ENCODE data around the gene ADRB1. TPM values are rescaled to one million over a fixed set of nuclear protein-coding genes. Genes with fewer than 3 reads are reported as not detected.

Gene ADRB1
- total RNA-seq, 5 donors from 2014 or later (not counting 1 experiment from before 2014, with no cell fraction given), result 0.09 to 0.90 (median 0.30) TPM

GRCh38 chr10:114017873-114018272, 25.8 kb upstream of the ADRB1 start:
- DNase-seq (no peak), ATAC-seq (replicated peaks in 1 of 4) (no peak)
- H3K9me3 Mint-ChIP-seq, result peaks cover 5 to 11% (median 7%) of the 10 kb centered on the region in 3 donors
- Histone ChIP-seq H3K27ac (ENCODE audit: low read length) (no peak overlapping the region), H3K4me3 (ENCODE audit: control insufficient read depth in 1 of 2, extremely low read depth in 1 of 2, low read length in 1 of 2) (no peak overlapping the region), H3K9me3 (no peaks in the 10 kb centered on the region), H3K4me1 (ENCODE audit: control insufficient read depth in 1 of 2, extremely low read depth in 1 of 2, insufficient read depth in 2 of 2, low read length in 2 of 2) (no peaks in the 10 kb centered on the region), H3K27me3 (replicated peaks in 1 of 2; ENCODE audit: control insufficient read depth in 2 of 2, extremely low read depth in 1 of 2, insufficient read depth in 2 of 2, low read length in 1 of 2) (peaks cover 0 to 1% of the 10 kb centered on the region in 2 experiments), H3K36me3 (ENCODE audit: control insufficient read depth in 2 of 2, extremely low read depth in 1 of 2, insufficient read depth in 1 of 2, low read length in 1 of 2) (no peaks in the 10 kb centered on the region)
- H3K27ac Mint-ChIP-seq, result no peak overlapping the region
- no peaks in the 10 kb centered on the region for H3K36me3 Mint-ChIP-seq
- ChIA-PET POLR2A (no interaction called here), CTCF (interaction anchor here in 1 of 2 donors (0.5 to 0.6 kb wide), 2 partner anchors 13 to 529 kb away, joined by 3 to 4 read pairs; no protein-coding TSS in a partner anchor)
- no peak overlapping the region for H3K4me3 Mint-ChIP-seq
- WGBS (ENCODE audit: insufficient coverage), result 40% methylated on average over 4 of the region's 5 CpGs
- peaks cover 16 to 27% of the 10 kb centered on the region in 2 donors for H3K27me3 Mint-ChIP-seq
- H3K4me1 Mint-ChIP-seq, result no peaks in the 10 kb centered on the region

GRCh38 chr10:114019226-114019625, 24.4 kb upstream of the ADRB1 start:
- WGBS (ENCODE audit: insufficient coverage), result 86% methylated on average over 1 of the region's 4 CpGs
- Histone ChIP-seq H3K27me3 (replicated peaks in 1 of 2; ENCODE audit: control insufficient read depth in 2 of 2, extremely low read depth in 1 of 2, insufficient read depth in 2 of 2, low read length in 1 of 2) (no peaks in the 10 kb centered on the region), H3K9me3 (no peaks in the 10 kb centered on the region), H3K36me3 (ENCODE audit: control insufficient read depth in 2 of 2, extremely low read depth in 1 of 2, insufficient read depth in 1 of 2, low read length in 1 of 2) (no peaks in the 10 kb centered on the region), H3K27ac (ENCODE audit: low read length) (no peak overlapping the region), H3K4me1 (ENCODE audit: control insufficient read depth in 1 of 2, extremely low read depth in 1 of 2, insufficient read depth in 2 of 2, low read length in 2 of 2) (no peaks in the 10 kb centered on the region), H3K4me3 (ENCODE audit: control insufficient read depth in 1 of 2, extremely low read depth in 1 of 2, low read length in 1 of 2) (no peak overlapping the region)
- no peaks in the 10 kb centered on the region for H3K36me3 Mint-ChIP-seq
- ATAC-seq (replicated peaks in 1 of 4) (no peak), DNase-seq (no peak)
- ChIA-PET POLR2A (no interaction called here), CTCF (no interaction called here)
- H3K9me3 Mint-ChIP-seq, result peaks cover 5 to 11% (median 7%) of the 10 kb centered on the region in 3 donors
- H3K27ac Mint-ChIP-seq, result no peak overlapping the region
- peaks cover 0 to 6% (median 5%) of the 10 kb centered on the region in 3 donors for H3K4me1 Mint-ChIP-seq
- H3K27me3 Mint-ChIP-seq, result peaks cover 21 to 26% of the 10 kb centered on the region in 2 donors
- no peak overlapping the region for H3K4me3 Mint-ChIP-seq

- H3K27ac Mint-ChIP-seq, result no peak overlapping the region
- H3K27me3 ChIP-seq (replicated peaks in 1 of 2; ENCODE audit: control insufficient read depth in 2 of 2, extremely low read depth in 1 of 2, insufficient read depth in 2 of 2, low read length in 1 of 2), result no peaks in the 10 kb centered on the region
- no peak overlapping the region for H3K4me3 Mint-ChIP-seq
- no peak for DNase-seq
- H3K4me1 ChIP-seq (ENCODE audit: control insufficient read depth in 1 of 2, extremely low read depth in 1 of 2, insufficient read depth in 2 of 2, low read length in 2 of 2), result peaks cover 11% of the 10 kb centered on the region in 2 experiments
- H3K36me3 Mint-ChIP-seq, result no peaks in the 10 kb centered on the region
- H3K9me3 Mint-ChIP-seq, result no peaks in the 10 kb centered on the region
- H3K36me3 ChIP-seq (ENCODE audit: control insufficient read depth in 2 of 2, extremely low read depth in 1 of 2, insufficient read depth in 1 of 2, low read length in 1 of 2), result no peaks in the 10 kb centered on the region
- H3K4me1 Mint-ChIP-seq, result peaks cover 15 to 23% (median 23%) of the 10 kb centered on the region in 3 donors
- ATAC-seq (replicated peaks in 1 of 4), result no peak
- no peak overlapping the region for H3K4me3 ChIP-seq (ENCODE audit: control insufficient read depth in 1 of 2, extremely low read depth in 1 of 2, low read length in 1 of 2)
- no peak overlapping the region for H3K27ac ChIP-seq (ENCODE audit: low read length)
- H3K9me3 ChIP-seq, result no peaks in the 10 kb centered on the region
- H3K27me3 Mint-ChIP-seq, result peaks cover 14 to 19% of the 10 kb centered on the region in 2 donors
- WGBS (ENCODE audit: insufficient coverage), result 100% methylated on average over 1 of the region's 3 CpGs
- POLR2A ChIA-PET, result no interaction called here
- CTCF ChIA-PET, result no interaction called here
Measured at GRCh38 chr10:114021154-114021553, 22.5 kb upstream of the ADRB1 start.

- Mint-ChIP-seq H3K4me3 (no peak overlapping the region), H3K27ac (no peak overlapping the region), H3K9me3 (no peaks in the 10 kb centered on the region), H3K36me3 (no peaks in the 10 kb centered on the region), H3K4me1 (peaks cover 18 to 27% (median 23%) of the 10 kb centered on the region in 3 donors), H3K27me3 (peaks cover 12 to 21% of the 10 kb centered on the region in 2 donors)
- POLR2A ChIA-PET, result no interaction called here
- Histone ChIP-seq H3K4me1 (ENCODE audit: control insufficient read depth in 1 of 2, extremely low read depth in 1 of 2, insufficient read depth in 2 of 2, low read length in 2 of 2) (peaks cover 11% of the 10 kb centered on the region in 2 experiments), H3K27ac (ENCODE audit: low read length) (no peak overlapping the region), H3K36me3 (ENCODE audit: control insufficient read depth in 2 of 2, extremely low read depth in 1 of 2, insufficient read depth in 1 of 2, low read length in 1 of 2) (no peaks in the 10 kb centered on the region), H3K27me3 (replicated peaks in 1 of 2; ENCODE audit: control insufficient read depth in 2 of 2, extremely low read depth in 1 of 2, insufficient read depth in 2 of 2, low read length in 1 of 2) (no peaks in the 10 kb centered on the region), H3K9me3 (no peaks in the 10 kb centered on the region), H3K4me3 (ENCODE audit: control insufficient read depth in 1 of 2, extremely low read depth in 1 of 2, low read length in 1 of 2) (no peak overlapping the region)
- CTCF ChIA-PET, result interaction anchor here in 1 of 2 donors (0.7 kb wide), 1 partner anchor 172 kb away, joined by 3 read pairs; no protein-coding TSS in a partner anchor
- ATAC-seq (replicated peaks in 1 of 4) (no peak), DNase-seq (no peak)
- WGBS (ENCODE audit: insufficient coverage), result 94% methylated on average over 4 of the region's 14 CpGs
Measured at GRCh38 chr10:114021717-114022680, 21.7 kb upstream of the ADRB1 start.

GRCh38 chr10:114022766-114023597, 20.7 kb upstream of the ADRB1 start:
- WGBS (ENCODE audit: insufficient coverage), result no CpG with 5 or more reads among the region's 7 CpGs
- H3K36me3 Mint-ChIP-seq, result no peaks in the 10 kb centered on the region
- Histone ChIP-seq H3K4me1 (ENCODE audit: control insufficient read depth in 1 of 2, extremely low read depth in 1 of 2, insufficient read depth in 2 of 2, low read length in 2 of 2) (peaks cover 11% of the 10 kb centered on the region in 2 experiments), H3K4me3 (ENCODE audit: control insufficient read depth in 1 of 2, extremely low read depth in 1 of 2, low read length in 1 of 2) (no peak overlapping the region), H3K36me3 (ENCODE audit: control insufficient read depth in 2 of 2, extremely low read depth in 1 of 2, insufficient read depth in 1 of 2, low read length in 1 of 2) (no peaks in the 10 kb centered on the region), H3K27me3 (replicated peaks in 1 of 2; ENCODE audit: control insufficient read depth in 2 of 2, extremely low read depth in 1 of 2, insufficient read depth in 2 of 2, low read length in 1 of 2) (peaks cover 0 to 4% of the 10 kb centered on the region in 2 experiments), H3K9me3 (no peaks in the 10 kb centered on the region), H3K27ac (ENCODE audit: low read length) (no peak overlapping the region)
- no peaks in the 10 kb centered on the region for H3K9me3 Mint-ChIP-seq
- DNase-seq (no peak), ATAC-seq (replicated peaks in 1 of 4) (no peak)
- H3K4me1 Mint-ChIP-seq, result peaks cover 18 to 27% (median 23%) of the 10 kb centered on the region in 3 donors
- H3K27ac Mint-ChIP-seq, result no peak overlapping the region
- POLR2A ChIA-PET, result no interaction called here
- CTCF ChIA-PET, result interaction anchor here in 1 of 2 donors (0.6 kb wide), 1 partner anchor 130 kb away, joined by 3 read pairs; no protein-coding TSS in a partner anchor
- peaks cover 18 to 19% of the 10 kb centered on the region in 2 donors for H3K27me3 Mint-ChIP-seq
- H3K4me3 Mint-ChIP-seq, result no peak overlapping the region
